Measurements from ENCODE around the gene MACROD2.

- TF ChIP-seq CTCF (conservative IDR thresholded peaks at IDR 0.05; ENCODE audit: low read depth in 2 of 2), result no peak
- no peak for TF ChIP-seq EZH2 (IDR thresholded peaks at IDR 0.05; ENCODE audit: low read depth, unreplicated experiment)
Measured at GRCh38 chr20:14344746-14345145, 349.4 kb downstream of the MACROD2 start.

All from GM23338 (cell line).